RPMI8226 (cell line): ENCODE measurements around the gene BPIFB2.

Experiments used
- DNase-seq: peaks from one replicate; pipeline ENCODE4 v3.0.0-alpha.2; 2015

Gene BPIFB2

DNA sequence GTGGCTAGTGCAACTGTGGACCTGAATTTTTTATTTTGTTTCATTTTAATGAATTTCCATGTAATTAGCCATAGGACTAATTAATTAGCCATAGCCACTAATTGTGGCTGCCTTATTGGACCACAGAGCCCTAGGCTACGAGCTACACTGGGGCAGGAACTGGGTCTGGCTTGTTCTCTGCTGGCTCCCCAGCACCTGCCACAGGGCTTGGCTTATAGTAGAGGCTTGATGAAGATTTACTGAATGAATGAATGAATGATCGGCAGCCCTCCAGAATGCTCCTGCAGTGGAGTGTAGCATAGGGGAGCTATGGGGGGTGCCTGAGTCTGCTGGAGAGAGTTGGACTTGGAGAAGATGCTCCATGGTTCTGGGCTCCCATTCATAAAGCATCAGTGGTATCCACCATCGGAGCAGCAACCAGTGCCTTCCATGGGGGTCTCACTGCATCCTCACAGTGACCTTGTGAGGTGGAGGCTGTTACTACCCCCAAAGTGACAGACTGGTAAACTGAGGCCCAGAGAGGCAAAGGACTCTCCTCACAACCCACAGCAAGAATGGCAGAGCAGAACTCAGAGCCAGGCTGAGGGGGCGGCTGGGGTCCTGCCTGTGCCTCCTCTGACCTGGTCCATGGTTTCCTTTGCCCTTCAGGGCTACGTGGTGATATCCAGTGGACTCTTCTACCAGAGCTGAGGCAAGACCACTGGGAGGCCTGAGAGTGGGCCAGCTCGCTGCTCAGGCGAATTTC lies 15.4 kb downstream of the BPIFB2 start:
- no peak for DNase-seq

DNA sequence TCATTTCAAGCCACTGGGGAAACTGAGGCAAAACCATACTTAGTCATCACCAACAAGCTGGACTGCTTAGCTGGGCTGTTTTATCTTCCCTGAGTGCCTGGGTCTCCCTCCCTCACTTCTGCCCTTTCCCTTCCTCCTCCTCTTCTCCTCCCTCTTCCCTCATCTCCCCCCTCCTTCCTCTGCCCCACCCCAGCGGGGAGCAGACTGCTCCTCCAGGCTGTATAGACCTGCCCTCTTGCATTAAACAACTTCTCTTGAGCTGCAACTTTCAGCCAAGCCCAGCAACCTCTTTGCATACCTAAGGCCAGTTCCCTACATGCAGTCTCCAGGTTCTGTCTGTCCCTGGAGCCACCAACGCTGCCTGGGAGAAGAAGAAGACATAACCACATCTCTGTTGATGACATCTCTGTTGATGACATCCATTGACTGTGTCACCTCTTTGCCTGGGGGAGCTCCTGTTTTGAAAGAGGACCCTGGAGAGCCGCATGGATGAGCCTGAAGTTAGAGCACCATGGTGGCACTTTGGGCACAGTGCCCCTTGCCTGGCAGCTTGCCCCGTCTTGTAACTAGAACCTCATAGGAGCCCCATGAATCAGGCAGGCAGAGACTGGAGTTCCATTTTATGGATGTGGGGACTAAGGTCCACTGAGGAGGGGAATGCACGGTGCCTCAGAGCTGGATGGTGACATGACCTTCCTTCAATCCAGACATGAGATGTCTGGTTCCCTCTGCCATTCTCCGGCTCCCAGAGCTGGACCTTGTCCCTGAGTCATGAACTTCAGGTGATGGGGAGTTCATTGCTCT lies 16.1 kb downstream of the BPIFB2 start:
- DNase-seq, result no peak

DNA sequence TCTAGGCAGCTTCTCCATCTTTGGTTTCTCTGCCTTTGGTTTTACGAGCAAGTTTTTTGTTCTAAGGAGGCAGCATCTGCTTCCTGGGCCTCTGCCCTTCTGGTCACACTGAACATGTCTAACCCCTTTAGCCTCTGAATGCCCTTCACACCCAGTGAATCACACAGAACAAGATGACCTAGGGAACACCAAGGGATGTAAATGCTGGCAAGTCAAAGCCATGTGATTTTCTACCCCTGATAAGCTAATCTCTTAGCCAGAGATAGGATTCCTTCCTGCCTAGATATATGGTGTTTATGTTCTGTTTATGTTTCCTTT lies 16.7 kb downstream of the BPIFB2 start:
- no peak for DNase-seq

DNA sequence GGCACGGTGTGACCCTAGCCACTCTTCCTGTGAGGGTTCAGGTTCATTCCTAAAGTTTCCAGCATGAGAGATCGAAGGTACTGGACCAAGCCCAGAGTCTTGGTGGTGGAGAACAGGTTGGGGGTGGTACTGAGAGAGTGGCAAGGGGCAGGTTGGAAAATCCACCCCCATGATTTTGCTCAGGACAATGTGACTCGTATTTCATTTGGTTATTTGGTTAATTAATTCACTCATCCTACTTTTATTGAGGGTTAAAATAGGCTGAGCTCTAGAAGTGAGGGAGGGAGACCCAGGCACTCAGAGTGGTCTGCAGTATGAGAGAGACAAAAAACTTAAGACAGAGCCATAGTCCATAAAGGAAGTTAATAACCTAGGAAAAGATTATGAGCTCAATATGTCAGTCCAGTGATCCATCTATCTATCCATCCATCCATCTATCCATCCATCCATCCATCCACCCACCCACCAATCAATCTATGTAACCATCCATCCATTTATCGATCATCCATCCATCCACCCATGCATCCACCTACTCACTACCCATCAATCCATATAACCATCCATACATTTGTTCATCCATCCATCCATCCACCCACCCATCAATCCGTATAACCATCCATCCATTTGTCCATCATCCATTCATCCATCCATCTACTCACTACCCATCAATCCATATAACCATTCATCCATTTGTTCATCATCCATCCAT lies 17.3 kb downstream of the BPIFB2 start:
- no peak for DNase-seq

DNA sequence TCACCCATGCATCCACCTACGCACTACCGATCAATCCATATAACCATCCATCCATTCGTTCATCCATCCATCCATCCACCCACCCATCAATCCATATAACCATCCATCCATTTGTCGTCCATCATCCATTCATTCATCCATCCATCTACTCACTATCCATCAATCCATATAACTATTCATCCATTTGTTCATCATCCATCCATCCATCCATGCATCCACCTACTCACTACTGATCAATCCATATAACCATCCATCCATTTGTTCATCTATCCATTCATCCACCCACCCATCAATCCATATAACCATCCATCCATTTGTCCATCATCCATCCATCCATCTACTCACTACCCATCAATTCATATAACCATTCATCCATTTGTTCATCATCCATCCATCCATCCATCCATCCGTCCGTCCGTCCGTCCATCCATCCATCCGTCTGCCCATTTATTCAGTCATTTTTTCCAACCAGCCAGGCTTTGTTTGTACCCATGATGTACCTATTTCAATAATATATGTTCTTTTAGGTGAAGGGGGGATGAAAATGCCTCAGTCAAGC lies 17.9 kb downstream of the BPIFB2 start:
- DNase-seq, result no peak

DNA sequence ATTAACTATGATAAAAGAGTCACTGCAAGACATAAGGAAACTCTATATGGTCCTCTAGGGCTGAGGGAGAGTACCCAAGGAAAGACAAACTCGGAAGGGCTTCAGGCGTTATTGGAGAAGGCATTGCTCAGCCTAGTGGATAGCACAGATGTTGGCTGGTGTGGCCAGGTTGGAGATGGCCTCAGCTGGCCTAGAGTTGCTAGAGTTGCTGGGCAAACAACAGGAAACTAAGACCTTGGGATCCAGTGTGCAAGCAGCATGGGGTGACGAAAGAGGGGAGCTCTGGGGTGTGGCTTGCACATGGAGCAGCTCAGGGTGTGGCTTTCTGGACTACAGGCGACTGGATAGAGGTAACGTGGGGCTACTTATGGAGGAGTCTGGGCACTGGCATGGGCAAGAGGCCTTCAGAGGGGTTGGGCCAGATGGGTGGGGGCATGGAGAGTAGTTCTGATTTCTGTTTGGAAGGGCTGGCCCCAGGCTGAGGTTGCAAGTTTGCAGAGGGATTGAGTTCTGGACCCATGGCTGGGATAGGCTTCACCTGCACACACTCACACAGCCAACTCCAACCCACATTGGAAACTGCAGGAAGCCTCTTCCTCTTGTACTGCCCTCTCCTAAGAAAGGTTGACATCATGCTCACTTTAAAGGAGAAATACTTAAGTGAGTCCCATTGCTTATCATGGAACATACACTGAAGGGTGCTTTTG lies 18.7 kb downstream of the BPIFB2 start:
- no peak for DNase-seq

DNA sequence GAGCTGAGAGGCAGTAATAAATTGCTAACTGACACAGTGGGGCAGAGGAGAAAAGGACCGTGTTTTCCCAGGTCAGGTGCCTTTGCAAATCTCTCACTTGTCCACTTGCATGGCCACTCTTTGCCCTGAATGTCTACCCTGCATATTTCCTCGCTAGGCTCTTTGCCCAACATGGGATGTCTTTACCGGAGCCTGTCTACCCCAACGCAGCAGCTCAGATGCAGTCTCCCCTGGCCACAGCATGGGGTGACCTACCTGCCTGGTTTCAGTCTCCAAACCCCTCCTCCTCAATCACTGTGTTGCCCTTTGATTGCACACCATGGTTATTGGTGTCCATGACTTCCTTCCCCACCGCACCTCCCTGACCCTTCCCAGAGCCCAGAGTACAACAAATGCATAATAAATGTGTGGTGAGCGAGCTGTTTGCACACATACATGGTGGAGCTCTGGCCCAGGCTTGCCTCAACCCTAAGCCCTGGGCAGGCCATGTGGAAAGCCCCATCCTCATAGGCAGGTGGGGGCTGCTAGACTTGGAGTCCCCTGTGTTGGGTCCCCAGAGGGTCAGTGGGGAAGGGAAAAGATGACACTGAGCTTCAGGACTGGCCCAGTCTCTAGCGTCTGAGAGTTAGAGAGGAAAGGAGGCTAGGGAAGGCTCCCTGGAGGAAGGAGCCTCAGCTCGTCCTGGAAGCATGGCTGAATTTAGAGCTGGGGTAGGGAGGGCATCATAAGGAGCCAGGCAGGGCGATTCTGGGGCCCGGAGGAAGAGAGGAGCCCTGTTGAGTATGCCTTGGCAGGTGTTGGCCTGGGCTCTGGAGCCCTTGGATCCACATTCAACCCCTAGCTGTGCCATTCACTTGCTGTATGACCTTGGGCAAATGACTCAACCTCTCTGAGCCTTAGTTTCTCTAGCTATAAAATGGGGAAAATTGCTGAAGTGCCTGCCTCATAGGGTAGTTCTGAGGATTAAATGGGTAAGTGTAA lies 19.6 kb downstream of the BPIFB2 start:
- no peak for DNase-seq

DNA sequence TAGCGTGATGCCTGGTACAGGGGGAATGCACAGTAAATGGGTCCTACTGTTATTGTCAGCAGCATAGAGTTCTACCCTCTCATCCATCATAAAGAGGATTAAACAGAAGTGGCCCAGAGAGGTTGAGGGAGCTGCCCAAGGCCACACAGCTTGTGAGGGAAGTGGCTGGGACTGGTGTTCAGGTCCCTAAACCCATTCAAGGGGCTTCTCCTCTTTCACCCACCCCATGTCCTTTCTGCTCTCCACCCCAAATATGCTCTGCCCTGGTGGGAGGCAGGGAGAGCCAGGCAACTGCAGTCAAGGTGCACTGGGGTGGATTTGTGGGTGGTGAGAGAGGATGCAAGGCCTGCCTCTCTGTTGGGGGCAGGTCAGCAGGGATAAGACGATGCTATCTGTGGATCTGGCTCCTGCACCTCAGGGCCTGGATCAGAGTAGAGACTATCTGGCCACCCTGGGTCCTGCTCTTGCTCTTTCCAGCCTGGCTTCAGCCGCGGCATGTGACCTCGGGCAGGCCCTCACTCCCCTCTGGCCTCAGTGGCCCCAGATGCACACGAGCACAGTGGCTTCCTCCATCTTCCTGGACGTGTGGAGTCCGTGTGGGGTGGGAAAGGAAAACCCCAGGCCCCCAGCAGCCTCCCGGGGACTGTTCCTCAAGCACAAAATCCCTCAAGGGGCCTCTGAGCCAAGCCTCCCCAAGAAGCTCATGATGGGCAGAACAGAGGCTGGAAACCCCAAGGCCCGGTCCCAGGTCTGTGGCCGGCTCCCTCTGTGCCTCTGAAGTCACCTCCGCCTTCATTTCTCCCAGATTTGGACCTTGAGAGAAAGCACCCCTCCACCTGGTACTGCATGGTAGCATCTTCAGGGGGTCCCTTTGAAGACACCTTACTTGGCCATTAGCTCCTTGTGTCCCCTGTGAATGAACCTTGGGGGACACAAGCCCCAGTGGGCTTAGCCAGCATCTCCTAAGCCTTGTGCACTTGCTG lies 20.6 kb downstream of the BPIFB2 start:
- DNase-seq, result no peak

DNA sequence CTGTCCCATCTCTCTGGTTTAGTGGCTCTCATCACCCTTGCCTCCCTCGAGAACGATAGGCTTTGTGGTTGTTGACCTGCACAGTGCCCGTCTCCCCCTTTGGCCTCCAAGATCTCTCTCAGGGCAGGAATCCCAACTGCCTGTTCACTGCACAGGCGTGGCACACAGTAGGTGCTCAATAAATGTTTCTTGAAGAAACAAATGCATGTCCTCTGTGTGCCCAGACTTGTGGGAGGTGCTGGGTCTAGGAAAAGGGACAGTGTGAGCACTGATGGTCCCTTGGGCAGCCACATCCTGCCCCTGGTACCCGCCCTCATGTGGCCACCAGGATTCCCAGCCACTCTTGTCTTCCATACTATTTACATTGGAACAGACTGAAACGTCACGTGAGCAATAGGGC lies 21.4 kb downstream of the BPIFB2 start:
- no peak for DNase-seq

DNA sequence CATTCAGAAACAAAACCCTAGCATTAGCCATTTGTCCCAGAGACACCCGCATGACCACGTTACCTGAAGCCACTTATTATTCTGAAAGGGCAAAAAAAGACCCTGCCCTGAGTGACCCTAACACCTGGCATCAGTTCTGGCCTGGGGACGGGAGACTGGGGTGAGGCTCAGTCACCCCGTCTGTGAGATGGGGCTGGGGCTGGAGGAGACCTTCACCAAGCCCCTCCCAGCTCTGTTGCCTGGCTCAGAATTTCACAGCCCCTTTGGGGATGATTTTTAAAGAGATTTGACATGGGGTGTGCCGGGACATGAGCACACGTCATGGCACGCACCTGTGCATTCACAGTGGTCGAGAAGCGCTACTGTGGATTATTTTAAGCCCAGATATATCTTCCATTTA lies 22.6 kb downstream of the BPIFB2 start:
- DNase-seq, result no peak

DNA sequence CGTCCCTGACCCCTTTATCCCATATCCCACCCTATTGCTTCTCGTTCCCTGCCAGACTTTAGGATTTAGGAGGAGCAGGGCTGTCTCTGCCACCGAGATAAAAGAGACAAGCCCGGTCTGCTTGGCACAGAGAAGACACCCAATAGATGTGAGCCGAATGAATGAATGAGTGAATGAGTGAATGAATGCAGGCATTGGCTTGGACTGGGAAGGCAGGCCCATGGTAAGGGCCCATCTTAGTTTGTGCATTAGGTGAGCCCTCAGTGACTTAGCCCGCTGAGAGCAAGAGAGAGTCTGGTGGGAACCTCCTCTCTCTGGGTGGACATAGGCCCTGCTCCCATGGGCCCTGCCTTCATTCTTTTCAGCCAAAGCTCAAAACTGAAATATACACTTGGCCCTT lies 23.1 kb downstream of the BPIFB2 start:
- DNase-seq, result no peak

DNA sequence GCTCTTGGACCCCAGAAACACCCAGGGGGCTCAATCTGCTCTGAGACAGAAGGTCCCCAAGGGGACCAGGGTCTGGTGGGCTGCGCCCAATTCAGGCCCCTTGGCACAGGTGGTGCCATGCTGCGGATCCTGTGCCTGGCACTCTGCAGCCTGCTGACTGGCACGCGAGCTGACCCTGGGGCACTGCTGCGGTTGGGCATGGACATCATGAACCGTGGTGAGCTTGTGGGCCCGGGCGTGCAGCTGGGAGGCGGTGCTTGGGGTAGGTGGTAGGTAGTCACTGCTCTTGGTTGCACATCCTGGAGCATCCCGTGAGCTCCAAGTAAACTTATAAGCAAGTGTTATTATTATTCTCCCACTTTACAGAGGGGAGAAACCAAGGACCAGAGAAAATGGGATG lies 24.0 kb downstream of the BPIFB2 start, which contains the start of gene BPIFB6:
TSS of gene BPIFB6 (plus strand) at position 118 of the 400 bp plus-strand sequence. CDS start at position 118, 0 bp downstream.
- DNase-seq, result no peak

DNA sequence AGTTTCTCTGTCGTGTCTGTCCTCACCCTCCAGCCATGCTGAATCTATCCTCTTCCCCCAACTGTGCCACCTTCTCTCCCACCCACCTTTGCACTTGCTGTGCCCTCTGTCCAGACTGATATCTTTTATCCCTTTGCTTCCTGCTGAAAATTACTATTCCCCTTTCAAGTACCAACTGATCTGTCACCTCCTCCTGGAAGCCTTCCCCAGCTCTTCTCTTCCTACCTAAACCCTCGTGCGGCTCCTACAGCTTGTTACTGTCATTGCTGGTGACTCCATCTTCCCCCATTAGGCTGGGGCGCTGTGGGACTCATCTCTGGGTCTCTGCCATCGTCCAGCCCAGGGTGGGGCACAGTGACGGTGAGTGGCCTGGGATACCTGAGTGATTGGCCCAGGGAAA lies 25.1 kb downstream of the BPIFB2 start:
- DNase-seq, result no peak

DNA sequence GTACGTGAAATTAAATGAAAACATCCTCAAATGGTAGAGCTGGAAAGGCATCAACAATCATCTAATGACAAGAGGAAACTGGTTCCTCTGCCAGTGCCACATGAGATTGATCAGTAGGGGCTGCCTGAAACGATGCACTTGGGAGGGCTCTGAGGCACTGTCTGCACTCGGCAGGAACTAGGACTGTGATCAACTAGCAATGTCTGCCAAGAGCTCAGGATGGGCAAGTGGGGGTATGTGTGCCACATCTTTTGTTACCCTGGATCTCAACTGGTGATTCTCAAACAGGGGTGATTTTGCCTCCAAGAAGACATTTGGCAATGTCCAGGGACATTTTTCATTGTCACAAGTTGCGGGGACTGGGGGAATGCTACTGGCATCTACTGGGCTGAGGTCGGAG lies 25.9 kb downstream of the BPIFB2 start:
- no peak for DNase-seq

DNA sequence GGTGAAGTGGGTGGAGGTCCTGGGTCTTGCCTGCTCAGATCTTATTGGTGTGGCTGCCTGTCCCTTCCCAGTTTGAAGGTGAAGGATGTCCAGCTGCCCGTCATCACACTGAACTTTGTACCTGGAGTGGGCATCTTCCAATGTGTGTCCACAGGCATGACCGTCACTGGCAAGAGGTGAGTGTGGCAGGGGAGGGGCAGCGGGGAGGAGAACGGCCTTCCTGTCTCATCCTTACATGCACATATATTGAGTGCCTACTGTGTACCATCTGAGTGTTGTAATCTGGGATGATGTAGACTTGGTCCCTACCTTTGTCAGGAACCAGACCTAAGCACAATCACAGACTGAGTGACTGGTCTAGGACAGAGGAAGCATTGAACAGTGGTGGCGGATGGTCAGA lies 26.6 kb downstream of the BPIFB2 start:
- no peak for DNase-seq

DNA sequence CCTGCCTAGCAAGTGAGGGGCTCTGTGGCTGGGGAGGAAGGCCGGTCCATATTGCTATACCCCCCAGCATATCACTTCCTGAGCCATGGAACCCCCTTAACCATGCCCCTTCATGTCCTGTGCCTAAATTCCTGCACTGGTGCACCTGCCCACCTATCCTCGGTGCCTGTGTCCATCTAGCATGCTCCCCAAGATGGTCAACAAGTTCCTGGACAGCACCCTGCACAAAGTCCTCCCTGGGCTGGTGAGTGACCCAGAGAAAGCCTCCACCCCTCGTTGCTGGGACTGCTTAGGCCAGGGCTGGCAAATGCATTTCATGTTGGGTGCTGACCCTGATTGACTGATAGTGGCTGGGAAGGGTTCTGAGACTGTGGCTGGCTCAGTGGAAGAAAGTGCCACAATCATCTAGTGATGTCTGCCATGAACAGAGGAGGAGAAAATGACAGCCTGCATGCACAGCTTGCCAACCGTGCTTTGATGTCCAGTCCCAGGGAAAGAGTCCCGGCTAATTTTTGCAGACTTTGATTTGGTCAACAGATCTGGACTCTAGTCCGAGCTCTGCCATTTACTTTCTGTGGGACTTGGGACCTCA lies 27.5 kb downstream of the BPIFB2 start:
- DNase-seq, result no peak

DNA sequence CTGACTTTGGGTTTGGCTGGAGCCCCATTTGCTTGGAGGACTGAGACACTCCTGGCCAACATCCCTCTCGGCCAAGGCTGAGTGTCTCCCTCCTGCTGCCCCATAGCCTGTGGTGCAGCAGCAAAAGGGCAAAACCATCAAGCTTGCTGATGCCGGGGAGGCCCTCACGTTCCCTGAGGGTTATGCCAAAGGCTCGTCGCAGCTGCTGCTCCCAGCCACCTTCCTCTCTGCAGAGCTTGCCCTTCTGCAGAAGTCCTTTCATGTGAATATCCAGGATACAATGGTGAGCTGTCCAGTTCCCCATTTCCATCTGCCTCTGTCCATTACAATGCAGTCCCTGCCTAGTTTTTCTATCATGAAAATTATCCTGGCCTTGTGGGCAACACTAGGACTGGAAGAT lies 30.0 kb downstream of the BPIFB2 start:
- DNase-seq, result no peak

DNA sequence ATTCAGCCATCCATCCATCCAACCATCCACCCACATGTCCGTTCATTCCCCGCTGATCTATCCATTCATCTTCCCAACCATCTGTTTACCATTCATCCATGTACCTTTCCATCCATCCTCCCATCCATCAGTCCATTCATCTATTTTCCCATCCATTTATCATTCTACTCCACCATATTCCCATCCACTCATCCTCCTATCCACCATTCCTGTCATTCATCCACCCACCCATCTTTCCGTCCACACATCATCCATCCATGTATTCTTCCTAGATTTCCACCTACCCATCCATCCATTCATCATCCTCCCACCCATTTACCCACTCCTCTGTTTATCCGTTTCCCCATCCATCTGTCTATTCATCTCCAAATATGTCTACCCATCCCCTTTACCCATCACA lies 30.7 kb downstream of the BPIFB2 start:
- no peak for DNase-seq

DNA sequence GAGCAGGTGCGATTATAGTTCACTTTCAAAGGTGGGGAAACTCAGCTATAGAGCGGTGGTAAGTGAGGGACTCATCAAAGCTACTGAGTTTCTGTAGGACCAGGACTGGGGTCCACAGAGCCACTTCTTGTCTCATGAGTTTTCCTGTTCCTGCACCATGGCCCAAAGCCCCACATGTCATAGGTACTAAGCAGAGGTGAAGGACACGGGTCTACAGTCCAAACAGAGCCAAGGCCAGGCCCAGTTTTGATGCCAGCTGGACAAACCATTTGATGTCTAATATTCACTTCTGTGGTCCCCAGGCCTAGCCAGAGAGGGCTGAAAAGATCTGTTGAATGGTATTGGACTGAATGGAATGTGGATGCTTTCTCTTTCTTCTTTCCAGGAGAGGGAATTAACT lies 34.9 kb downstream of the BPIFB2 start:
- no peak for DNase-seq
